ENCODE data around the gene ADAM15. TPM values are rescaled to one million over a fixed set of nuclear protein-coding genes. Genes with fewer than 3 reads are reported as not detected.
A peak's percentile ranks its signal among the peaks of the same experiment; 100 is the strongest.

ADAM15 gene
- total RNA-seq, 6 experiments from 2014 or later: 16.2 to 33.9 (median 26.4) TPM

- Histone ChIP-seq H3K9me3 (no peaks in the 10 kb centered on the region), H3K4me3 (no peak overlapping the region), H3K27me3 (no peaks in the 10 kb centered on the region), H3K36me3 (no peaks in the 10 kb centered on the region), H3K27ac (peak overlapping the region; percentile 31 to 65 (median 32)), H3K4me1 (peaks cover 0 to 29% (median 11%) of the 10 kb centered on the region in 4 donors)
- 88% methylated on average over 6 of the region's 6 CpGs for WGBS (ENCODE audit: insufficient coverage, low coverage, low lambda C conversion rate, missing lambda C conversion rate)
- TF ChIP-seq POLR2A (IDR thresholded peaks at IDR 0.05): no peak
- no peak for TF ChIP-seq CTCF (IDR thresholded peaks at IDR 0.05)
- intact Hi-C loops (cut with DNase I): no loop called here
- DNase-seq (no peak), ATAC-seq (no peak)
Measured at GRCh38 chr1:155044365-155044764, 6.8 kb upstream of the ADAM15 start.

- Histone ChIP-seq H3K36me3 (no peaks in the 10 kb centered on the region), H3K27me3 (no peaks in the 10 kb centered on the region), H3K4me1 (peaks cover 0 to 33% (median 13%) of the 10 kb centered on the region in 4 donors), H3K4me3 (no peak overlapping the region), H3K27ac (peak overlapping the region; percentile 31 to 65 (median 32)), H3K9me3 (no peaks in the 10 kb centered on the region)
- 7% methylated on average over 3 of the region's 7 CpGs for whole genome bisulfite sequencing (ENCODE audit: insufficient coverage, low coverage, low lambda C conversion rate, missing lambda C conversion rate)
- TF ChIP-seq CTCF (IDR thresholded peaks at IDR 0.05) (peak; percentile 75 to 88 (median 86)), POLR2A (IDR thresholded peaks at IDR 0.05) (no peak)
- DNase-seq (peak; percentile 81 to 89 (median 86)), ATAC-seq (peak; percentile 85 to 95 (median 93))
- intact Hi-C loops (cut with DNase I): no loop called here
Measured at GRCh38 chr1:155044812-155045657, 6.1 kb upstream of the ADAM15 start.

GRCh38 chr1:155048449-155049334 lies 2.4 kb upstream of the ADAM15 start:
- intact Hi-C loops (cut with DNase I): no loop called here
- Histone ChIP-seq H3K27me3 (no peaks in the 10 kb centered on the region), H3K9me3 (no peaks in the 10 kb centered on the region), H3K4me1 (peaks cover 0 to 34% (median 14%) of the 10 kb centered on the region in 4 donors), H3K4me3 (no peak overlapping the region), H3K36me3 (no peaks in the 10 kb centered on the region), H3K27ac (no peak overlapping the region)
- ATAC-seq (no peak), DNase-seq (peak in 2 of 3 donors; percentile 67 to 70)
- TF ChIP-seq POLR2A (IDR thresholded peaks at IDR 0.05): no peak
- no peak for TF ChIP-seq CTCF (IDR thresholded peaks at IDR 0.05)
- WGBS (ENCODE audit: insufficient coverage, low coverage, low lambda C conversion rate, missing lambda C conversion rate): 65% methylated on average over 7 of the region's 8 CpGs

GRCh38 chr1:155049651-155050559 lies 1.2 kb upstream of the ADAM15 start:
- Histone ChIP-seq H3K36me3 (peaks cover 0 to 5% (median 0%) of the 10 kb centered on the region in 4 donors), H3K27ac (peak overlapping the region; percentile 20 to 82 (median 79)), H3K4me1 (peaks cover 0 to 22% (median 10%) of the 10 kb centered on the region in 4 donors), H3K27me3 (no peaks in the 10 kb centered on the region), H3K4me3 (peak overlapping the region; percentile 69 to 72 (median 70)), H3K9me3 (no peaks in the 10 kb centered on the region)
- no peak for TF ChIP-seq CTCF (IDR thresholded peaks at IDR 0.05)
- no peak for TF ChIP-seq POLR2A (IDR thresholded peaks at IDR 0.05)
- intact Hi-C loops (cut with DNase I): loop anchor here (10.0 kb wide), 2 partner anchors 65 to 95 kb away; partner anchors contain the start of genes FLAD1 (in 1 of the 2) and PBXIP1 (in 1 of the 2)
- 11% methylated on average over 9 of the region's 10 CpGs for WGBS (ENCODE audit: insufficient coverage, low coverage, low lambda C conversion rate, missing lambda C conversion rate)
- DNase-seq (no peak), ATAC-seq (no peak)

All from right lobe of liver (tissue), 6 donors.